Stimulated activated CD8-positive, alpha-beta memory T cell treated with anti-CD3 and anti-CD28 coated beads, Interleukin-12 subunit alpha, Interleukin-12 subunit beta, amount 100 ng/mL, for 24 hours (primary cell): ENCODE measurements around the gene RGPD4.
"Not testable (repeated sequence)": the region's sequence is repeated elsewhere in the genome, so short reads cannot be mapped to it uniquely, and the experiment has no call there.

Source experiments
- DNase-seq: peaks from one replicate; pipeline ENCODE4 v3.0.0-alpha.2; 2020; ENCODE audit errors: extremely low read depth

The RGPD4 gene

DNA sequence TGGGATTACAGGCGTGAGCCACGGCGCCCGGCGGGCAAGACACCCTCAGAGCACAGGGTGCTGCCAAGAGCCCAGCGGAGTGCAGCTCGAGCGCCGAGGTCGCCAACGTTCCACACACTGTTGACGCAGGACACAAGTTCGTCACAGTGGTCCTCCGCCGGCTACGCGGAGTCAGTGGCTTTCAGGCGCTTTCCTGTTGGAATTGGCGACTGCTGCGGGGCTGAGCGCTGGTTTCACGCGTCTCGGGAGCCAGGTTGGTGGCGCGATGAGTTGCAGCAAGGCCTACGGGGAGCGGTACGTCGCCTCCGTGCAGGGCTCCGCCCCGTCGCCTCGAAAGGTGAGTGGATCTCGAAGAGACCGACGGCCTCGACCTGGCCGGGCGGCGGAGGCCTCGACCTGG is at the start of gene RGPD4:
Gene RGPD4 (plus strand): TSS at position 144 of the 400 bp plus-strand sequence. CDS start 122 bp downstream, at position 266.
- not testable (repeated sequence) for DNase-seq

DNA sequence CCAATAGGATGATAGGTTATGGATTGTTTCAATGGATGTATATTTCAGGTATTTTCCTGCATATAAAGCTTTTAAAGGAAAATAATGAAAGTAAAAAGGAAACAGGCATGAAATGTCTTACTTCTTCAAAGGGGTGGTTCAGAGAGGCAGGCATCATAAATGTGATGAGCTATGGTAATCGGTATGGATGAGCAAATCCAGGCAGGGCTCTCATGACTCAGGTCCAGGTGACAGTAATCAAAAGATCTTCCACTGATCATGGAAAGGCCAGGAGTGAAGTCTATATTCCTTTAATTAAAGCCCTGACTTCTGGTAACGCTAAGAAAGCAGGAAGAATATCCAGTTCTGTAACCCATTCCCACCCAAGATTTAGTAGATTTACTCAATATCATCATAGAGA is 48.7 kb upstream of the RGPD4 start:
- no peak for DNase-seq

DNA sequence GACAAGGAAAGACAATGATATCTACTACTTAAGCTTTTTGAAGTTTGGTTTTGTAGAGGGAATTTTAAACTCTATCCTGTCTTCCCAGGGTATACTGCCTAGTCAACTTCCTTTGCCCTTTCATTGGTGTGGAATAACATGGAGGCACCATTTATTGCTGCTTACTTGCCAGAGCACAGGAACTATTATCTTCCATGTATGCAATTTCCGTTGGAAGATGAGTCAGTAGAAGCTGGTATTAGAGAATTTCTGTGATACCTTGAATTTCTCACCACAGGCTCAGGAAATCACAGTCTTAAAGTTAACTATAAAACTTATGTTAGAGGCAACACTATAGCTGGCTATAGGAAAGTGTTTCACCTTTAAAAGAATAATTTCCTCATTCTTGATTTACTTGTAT is 40.9 kb upstream of the RGPD4 start:
- DNase-seq, result no peak

DNA sequence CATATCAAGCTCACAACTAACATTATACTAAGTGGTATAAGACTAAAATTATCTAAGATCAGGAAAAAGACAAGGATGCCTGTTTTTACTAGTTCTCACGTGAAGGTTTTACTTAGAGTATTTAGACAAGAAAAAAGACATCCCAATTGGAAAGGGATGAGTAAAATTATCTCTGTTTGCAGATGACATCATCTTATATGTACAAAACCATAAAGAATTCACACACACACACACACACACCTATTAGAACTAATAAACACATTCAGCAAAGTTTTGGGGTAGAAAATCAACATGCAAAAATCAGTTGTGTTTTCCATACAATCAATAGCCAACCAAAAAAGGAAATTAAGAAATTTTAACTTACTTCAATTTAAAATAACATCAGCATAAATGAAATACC is 35.9 kb upstream of the RGPD4 start:
- DNase-seq, result no peak

DNA sequence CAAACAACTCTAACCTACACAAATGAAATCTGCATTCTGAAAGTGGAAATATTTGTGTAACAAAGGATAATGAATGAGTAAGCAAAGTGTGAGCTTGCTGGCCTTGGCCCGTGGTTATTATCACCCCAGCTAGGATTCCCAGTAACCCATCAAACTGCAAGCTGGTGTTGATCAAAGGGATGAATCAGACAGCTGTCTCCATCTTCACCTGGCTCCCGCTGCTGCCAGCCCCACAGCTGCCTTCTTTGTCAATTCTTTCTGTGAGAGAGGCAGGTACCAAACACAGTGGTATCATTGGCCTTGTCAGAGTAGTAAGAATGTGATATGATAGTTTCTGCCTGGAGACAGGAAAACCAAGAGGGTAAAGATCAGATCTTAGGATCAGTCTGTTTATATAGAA is 25.2 kb upstream of the RGPD4 start:
- DNase-seq, result no peak

DNA sequence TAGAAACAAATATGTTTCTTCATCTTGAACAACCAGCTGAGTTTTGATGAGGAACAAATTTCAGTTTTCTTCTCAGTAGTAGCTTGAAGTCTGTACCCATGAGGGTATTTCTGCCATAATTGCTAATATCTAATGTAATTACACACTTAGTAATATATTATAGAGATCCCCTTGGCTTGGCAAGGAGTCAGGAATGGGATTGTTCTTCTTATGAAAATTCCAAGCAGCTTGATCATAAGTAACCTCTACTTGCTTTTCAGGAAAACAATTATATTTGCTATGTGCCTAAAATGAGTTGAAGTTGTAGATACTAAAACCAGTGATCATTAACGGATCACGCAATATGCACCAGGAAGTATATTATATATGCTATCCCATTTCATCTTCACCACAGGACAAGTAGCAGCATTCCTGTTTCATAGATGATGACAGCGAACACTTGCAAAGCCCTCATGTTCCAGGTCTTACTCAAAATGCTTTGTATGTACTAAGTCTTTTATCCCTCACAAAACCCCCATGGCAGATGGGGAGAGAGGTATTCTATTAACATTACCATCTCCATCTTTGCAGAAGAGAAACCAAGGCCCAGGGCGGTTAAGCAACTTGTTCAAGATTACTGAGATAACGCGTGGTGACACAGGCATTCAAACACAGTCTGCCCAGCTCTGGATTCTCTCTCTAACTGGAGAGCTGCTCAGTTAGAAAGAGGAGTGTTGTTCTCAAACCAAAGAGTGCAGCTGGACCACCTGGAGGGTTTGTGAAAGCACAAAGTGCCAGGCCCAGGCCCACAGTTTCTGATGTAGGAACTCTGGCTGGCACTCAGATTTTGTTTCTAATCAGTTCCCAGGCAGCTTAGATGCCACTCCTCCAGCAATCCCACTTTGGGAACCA is 21.8 kb upstream of the RGPD4 start:
- DNase-seq, result no peak

DNA sequence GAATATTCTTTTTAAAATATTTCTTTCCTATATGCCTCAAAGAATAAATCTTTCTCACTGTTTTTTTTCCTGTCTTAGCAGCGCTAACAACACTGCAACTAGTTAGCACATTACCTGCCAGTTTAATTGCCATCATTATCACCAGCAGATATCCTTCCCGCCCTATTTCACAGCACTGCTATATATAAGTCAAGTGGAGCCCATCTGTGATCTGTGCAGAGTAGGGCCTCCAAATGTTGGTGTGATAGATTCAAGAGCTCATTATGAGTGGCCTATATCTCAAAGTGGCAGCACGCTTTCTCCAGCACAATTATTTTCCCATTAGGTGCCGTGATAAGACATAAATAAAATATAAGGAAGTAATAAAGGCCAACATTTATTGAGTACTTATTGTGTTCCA is 19.8 kb upstream of the RGPD4 start:
- no peak for DNase-seq

DNA sequence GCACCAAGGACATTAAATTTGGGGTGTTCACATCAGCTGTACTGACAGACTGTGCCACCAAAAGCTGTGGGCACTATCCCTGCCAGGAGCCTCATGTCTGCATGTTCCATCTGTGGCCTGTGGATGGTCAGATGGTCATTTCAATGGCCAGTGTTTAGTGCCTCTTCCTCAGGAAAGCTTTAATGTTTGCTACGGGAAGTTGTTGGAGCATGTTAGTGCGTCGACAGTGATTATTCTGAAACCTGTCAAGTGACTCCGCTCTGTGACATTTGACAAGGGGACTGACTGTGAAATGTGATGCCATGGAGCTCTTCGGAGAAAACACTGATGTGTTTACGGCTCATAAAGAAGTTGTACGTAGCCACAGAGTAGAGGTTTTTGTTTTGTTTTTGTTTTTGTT is 18.7 kb upstream of the RGPD4 start:
- DNase-seq, result no peak

DNA sequence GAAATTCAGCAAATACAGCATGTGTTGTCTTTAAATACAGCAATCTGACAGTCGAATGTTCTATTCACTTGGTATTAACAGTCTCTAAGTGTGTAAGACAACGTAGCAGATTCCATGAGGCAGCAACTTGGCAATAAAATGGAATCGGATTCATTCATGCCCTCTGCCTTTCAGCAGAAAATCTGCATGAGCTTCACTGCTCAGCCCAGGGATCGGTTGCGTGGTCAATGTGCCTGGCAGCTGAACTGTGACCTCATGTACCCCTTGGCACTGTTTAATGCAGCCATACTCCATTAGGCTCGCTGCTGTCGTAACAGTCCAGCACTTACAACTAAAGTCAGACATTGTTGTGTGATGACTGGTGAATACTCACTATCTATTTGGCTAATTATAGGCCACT is 17.7 kb upstream of the RGPD4 start:
- no peak for DNase-seq

DNA sequence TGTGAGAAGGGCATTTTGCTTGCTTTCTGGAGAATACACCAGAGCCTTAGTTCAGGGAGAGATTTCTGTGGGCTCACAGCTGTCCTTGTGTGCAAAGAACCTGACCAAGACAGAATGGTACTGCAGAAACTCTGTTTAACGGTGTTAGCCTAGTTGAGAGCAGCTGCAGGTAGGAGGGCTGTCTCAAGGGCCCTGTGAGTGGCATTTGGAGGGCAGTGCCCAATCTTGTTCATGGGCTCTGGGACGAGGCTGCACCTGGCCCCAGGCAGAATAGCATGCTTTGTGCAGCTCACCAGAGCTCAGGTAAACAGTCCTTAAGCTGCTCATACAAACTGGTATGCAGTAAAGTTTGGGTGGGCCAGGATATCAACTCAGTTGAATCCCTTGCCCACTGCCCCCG is 16.9 kb upstream of the RGPD4 start:
- DNase-seq, result no peak

DNA sequence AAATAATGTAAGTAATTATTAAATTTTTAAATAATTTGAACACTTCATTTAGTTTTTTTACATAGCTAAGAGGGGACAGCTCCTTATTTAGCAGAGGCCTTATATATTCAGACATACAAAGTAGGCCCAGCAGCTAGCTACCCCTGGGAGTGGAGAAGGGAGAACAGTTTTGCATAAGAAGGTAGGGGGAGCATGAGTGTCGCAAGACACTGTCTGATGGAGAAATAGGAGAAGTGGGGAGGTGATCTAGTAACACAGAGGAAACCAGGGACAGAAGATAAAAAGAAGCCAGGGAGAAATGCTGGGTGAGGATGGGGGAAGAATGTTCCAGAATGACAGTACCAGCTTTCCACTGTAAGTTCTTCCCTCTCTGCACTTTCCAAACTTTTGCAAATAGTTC is 16.0 kb upstream of the RGPD4 start:
- no peak for DNase-seq

DNA sequence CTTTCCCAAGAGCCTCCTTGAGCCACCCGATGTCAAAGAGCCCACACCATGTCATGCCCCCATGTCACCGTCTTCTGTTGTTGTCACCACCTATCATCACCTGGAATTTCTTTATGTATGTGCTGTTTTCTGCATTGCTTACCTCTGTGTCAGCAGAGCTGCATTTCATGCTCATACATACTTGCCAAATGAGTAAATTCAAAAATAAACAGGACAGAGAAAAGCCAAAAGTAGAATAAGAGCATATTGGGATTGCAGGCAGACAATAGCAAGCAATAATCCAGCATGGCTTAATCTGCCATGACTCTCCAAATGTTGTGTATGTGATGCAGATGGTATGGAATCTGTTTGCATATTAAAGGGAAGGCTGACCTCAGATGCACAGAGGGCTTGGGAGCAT is 15.3 kb upstream of the RGPD4 start:
- no peak for DNase-seq

DNA sequence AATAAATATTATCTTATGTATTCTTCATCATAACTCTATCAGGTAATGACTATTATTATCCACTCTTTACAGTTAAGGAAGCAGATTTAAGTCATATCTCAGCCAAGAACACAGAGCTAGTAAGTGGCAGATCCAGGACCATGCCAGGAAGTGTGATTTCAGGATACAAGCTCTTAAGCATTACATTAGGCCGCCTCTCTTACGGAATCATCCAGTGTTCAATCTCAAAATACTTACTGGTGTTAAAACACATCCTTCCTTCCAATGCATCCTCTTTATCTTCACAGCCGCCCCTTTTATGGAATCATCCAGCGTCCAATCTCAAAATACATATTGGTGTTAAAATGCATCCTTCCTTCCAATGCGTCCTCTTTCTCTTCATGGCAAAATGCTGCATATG is 14.7 kb upstream of the RGPD4 start:
- DNase-seq, result no peak

DNA sequence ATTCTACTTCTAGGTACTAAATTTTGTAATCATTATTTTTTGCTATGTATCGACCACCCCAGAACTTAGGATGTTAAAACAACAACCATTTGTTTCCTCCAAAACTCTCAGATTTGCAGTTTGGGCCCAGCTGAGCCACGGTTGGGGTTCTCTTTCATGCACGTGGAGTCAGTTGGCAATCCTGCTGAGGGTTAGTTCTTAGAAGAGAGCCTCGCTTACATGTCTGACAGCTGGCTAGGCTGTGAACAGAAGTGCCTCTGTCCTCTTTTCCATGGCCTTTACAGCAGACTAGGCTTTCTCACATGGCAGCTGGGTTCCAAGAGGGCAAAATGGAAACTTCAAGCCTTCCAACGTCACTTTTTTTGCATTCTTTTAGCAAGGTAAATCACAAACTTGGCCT is 9.3 kb upstream of the RGPD4 start:
- DNase-seq, result no peak

DNA sequence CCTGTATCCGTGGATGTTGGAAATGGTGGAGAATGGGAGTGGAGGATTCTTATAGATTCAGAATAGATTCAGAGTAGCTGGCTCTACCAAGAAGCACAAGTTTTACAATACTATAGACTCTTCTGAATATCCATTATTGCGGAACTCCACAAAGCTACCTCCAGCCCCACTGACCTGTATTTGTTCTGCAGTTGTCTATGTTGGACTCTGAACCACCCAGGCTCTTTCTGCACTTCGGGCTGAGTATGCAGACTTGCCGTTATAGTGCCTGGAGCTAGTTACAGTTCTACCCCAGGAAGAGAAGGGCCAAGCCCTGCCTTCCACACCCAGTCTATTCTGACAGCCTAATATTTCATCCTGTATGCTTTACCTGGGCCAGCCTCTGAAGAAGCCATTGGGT is 4.4 kb upstream of the RGPD4 start:
- DNase-seq, result no peak

DNA sequence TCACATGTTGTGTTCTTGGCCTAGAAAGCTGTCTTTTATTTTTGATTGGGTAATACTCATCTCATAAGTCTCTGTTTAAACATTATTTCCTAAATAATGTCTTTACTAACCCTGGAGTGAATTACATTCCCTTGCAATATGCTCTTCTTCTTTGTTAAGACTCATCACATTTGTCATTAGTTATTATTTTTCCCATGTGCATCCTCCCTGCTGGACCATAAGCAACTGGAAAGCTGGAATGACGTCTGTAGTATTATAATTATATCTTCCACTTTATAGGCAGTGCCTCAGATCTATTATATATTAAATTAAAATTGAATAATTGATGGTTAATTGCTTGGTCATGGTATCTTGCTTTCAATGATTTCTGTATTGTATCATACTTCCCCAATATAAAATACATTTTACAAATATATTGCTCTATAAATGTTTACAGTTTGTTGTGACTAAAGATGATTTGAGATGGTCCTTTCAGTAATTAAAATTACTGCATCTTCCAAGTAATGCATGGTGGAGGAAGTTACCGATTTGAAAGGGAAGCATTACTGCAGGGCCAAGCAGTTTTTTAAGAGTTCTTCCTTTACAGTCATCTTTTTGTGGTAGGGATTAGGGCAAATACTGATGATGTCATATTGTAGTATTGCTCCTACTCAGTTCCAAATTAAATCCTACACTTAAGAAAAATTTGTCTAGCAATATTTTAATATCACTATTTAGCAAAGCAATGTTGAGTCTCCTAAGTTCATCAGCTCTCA is 2.1 kb upstream of the RGPD4 start:
- DNase-seq, result no peak

DNA sequence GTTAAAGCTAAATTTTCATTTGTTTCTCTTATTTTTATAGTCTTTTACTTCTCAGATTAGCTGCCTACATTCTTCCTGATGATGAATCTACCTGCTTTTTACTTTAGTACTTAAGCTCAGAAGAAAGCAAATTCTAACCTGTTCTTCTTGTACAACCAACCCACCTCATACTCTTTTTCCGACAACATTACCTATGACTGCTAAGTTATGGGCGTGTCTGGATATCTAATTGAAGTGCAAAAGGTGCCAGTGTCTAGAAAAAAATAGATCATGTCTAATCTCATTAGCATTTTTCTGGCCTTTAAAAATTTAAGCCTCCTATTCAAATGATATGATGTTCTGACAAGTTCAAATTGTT is 1.5 kb upstream of the RGPD4 start:
- DNase-seq, result no peak

DNA sequence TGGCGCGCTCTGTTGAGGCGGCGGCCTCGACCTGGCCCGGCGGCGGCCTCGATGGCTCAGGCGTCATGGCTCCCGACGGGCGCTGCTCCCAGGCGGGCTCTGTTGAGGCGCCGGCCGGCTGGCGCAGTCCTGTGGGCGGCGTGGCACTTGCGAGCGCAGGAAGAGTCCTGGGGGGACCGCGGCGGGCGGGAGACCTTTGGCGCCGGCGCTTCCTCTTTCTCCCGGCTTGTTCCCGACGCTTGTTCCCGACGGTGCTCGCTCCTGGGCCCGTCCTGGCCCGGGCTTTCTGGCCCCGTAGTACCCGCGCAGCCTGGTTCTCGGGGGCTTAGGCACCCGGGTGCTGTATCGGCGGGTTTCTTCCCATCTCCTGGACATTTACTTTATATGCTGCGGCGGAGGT is 2.8 kb downstream of the RGPD4 start:
- not testable (repeated sequence) for DNase-seq

DNA sequence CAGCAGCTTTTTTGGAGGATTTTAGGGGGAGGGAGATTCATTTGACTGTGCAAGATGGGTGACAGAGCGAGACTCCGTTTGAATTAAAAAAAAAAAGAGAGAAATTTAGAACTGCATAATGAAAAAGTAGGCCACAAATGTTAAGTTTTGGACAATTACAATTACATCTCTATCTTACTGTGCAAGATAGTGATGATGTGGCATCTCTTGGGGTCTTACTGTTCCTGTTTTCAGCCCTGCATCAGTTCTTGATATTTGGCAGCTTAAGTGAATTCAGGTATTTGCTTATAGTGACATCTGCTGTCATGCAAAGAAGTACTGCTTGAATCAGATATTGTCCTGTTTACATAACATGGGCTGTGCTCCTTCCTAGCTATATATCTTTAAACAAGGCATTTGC is 6.5 kb downstream of the RGPD4 start:
- DNase-seq, result not testable (repeated sequence)

DNA sequence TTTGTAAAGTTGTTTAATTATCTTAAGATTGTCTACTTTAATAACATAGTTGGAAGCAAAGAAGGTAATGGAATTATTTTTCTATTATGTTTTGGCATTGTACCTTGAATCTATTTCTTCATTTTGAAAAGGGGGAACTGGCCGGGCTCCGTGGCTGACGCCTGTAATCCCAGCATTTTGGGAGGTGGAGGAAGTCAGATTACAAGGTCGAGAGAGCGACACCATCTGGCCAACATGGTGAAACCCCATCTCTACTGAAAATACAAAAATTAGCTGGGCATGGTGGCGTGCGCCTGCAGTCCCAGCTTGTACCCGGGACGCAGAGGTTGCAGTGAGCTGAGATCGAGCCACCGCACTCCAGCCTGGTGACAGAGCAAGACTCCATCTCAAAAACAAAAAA is 6.9 kb downstream of the RGPD4 start:
- not testable (repeated sequence) for DNase-seq

DNA sequence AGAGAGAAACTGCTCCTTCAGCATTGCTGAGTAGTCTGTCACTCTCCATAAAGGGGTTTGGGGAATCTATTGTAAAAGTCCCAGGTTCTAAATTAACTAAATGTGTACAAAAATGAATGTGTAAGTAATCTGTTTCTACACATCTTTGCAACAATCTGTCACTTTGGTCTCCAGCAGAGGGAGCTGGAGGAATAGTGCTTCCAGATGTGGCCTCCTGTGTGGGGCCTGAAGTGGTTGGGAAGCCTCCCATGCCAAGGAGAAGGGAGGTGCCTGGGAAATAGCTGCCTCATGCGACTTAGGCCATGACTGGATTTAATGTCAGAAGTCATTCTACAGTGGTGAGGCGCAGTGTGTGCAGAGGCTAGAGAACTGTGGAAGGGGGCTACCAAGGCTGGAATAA is 89.4 kb downstream of the RGPD4 start:
- not testable (repeated sequence) for DNase-seq

DNA sequence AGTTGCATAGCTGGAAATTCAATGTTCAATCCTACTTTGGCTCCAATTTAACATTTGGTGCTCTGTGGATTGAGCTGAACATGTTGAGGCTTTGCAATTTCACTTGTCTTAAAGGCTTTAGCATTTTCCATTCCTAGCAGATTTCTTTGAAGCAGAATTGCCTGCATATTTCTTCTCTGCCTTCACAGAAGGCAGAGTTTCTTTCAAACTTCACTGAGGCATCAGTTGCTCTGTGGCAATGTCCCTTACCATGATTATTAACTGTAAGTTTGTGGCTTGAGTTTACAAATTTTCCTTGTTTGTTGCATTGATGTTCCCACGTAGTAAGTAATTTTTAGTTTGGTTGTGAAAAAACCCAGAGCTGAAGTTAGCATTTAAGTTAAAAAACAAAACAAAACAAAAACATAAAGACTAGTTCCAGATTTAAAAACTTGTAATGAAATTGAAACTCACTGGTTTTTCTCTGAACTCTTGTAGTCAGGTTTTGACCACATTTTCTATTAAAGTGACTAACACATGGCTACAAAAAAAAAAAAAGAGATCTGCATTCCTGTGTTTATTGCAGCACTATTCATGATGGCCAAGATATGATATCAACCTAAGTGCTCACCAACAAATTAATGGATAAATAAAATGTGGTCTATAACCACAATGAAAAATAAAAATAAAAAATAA is 90.1 kb downstream of the RGPD4 start:
- not testable (repeated sequence) for DNase-seq
